A549 (cell line): ENCODE results near the gene MYRIP.

Experiments used
- CTCF ChIP-seq: fragments of >200 bp; sonication (Bioruptor Twin); formaldehyde crosslinking; IDR thresholded peaks from 3 replicates; pipeline ENCODE4 v1.5.1; 2016
- PHF8 ChIP-seq: fragments of 200-600 bp; sonication (generic); IDR thresholded peaks from 2 replicates; pipeline ENCODE4 v1.6.1; 2016; ENCODE audit warnings: low read depth, mild to moderate bottlenecking, antibody characterized with exemption, moderate library complexity, borderline replicate concordance
- RCOR1 ChIP-seq: fragments of 150-350 bp; IDR thresholded peaks from 2 replicates; pipeline ENCODE4 v1.6.1; 2014; ENCODE audit warnings: antibody characterized with exemption, low read length, low read depth
- TF ChIP-seq, protein P1 (sequence below): fragments of 200-600 bp; sonication (generic); IDR thresholded peaks from 2 replicates; pipeline ENCODE4 v1.6.1; 2016; ENCODE audit warnings: antibody characterized with exemption, mild to moderate bottlenecking, moderate library complexity
- TF ChIP-seq, protein P2 (sequence below): fragments of 450-650 bp; IDR thresholded peaks from 2 replicates; pipeline ENCODE4 v1.6.1; 2014; ENCODE audit warnings: antibody characterized with exemption

- TF ChIP-seq, protein P1, sequence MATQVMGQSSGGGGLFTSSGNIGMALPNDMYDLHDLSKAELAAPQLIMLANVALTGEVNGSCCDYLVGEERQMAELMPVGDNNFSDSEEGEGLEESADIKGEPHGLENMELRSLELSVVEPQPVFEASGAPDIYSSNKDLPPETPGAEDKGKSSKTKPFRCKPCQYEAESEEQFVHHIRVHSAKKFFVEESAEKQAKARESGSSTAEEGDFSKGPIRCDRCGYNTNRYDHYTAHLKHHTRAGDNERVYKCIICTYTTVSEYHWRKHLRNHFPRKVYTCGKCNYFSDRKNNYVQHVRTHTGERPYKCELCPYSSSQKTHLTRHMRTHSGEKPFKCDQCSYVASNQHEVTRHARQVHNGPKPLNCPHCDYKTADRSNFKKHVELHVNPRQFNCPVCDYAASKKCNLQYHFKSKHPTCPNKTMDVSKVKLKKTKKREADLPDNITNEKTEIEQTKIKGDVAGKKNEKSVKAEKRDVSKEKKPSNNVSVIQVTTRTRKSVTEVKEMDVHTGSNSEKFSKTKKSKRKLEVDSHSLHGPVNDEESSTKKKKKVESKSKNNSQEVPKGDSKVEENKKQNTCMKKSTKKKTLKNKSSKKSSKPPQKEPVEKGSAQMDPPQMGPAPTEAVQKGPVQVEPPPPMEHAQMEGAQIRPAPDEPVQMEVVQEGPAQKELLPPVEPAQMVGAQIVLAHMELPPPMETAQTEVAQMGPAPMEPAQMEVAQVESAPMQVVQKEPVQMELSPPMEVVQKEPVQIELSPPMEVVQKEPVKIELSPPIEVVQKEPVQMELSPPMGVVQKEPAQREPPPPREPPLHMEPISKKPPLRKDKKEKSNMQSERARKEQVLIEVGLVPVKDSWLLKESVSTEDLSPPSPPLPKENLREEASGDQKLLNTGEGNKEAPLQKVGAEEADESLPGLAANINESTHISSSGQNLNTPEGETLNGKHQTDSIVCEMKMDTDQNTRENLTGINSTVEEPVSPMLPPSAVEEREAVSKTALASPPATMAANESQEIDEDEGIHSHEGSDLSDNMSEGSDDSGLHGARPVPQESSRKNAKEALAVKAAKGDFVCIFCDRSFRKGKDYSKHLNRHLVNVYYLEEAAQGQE = no peak
- TF ChIP-seq CTCF (no peak), RCOR1 (no peak), PHF8 (no peak)
- TF ChIP-seq, protein P2, sequence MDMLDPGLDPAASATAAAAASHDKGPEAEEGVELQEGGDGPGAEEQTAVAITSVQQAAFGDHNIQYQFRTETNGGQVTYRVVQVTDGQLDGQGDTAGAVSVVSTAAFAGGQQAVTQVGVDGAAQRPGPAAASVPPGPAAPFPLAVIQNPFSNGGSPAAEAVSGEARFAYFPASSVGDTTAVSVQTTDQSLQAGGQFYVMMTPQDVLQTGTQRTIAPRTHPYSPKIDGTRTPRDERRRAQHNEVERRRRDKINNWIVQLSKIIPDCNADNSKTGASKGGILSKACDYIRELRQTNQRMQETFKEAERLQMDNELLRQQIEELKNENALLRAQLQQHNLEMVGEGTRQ = no peak
Observed at GRCh38 chr3:39811561-39811960, 2.2 kb downstream of the MYRIP start.
